ENCODE measurements around the gene GTF2I.
"Not testable (repeated sequence)": the region's sequence is repeated elsewhere in the genome, so short reads cannot be mapped to it uniquely, and the experiment has no call there.

GTF2I gene

DNA sequence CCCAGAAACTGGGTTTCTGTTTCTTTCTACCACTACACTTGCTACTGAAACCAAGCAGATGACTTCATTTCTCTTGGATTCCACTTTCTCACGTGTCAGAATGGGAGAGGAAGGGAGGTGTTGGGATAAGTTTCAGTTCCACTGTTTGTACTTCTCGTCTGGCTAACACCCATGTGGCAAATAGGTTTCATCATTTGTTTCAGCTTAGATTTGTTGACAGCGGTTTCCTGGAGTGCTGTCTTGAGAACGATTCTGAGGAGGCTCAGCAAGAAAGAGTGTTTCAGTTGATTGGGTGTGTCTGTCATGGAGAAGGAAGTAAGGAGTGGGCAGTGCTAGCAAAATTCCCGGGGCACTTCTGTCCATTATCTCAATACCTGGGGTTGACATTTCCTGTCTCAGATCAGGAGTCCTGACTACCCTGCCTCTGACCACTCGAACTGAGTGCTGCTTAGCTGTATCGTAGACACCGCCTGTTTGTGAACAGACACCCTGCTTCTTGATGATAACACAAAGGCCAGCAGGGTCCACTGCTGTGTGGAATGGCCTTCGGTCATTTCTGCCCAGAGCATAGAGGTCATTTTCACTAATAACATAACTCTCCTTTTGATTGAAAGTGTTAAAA lies 86.5 kb downstream of the GTF2I start:
- H3K27me3 ChIP-seq (replicated peaks; ENCODE audit: control insufficient read depth, insufficient read depth, low read length, poor library complexity, severe bottlenecking); H3K36me3 ChIP-seq (ENCODE audit: control insufficient read depth, insufficient read depth, low read length); H3K27ac ChIP-seq (ENCODE audit: insufficient read depth, low read length, poor library complexity, severe bottlenecking); H3K4me1 ChIP-seq (ENCODE audit: control insufficient read depth, insufficient read depth, low read length, poor library complexity, severe bottlenecking); H3K9me3 ChIP-seq (ENCODE audit: control insufficient read depth, low read length); DNase-seq; H3K4me3 ChIP-seq (ENCODE audit: insufficient read depth, low read depth, low read length, poor library complexity, severe bottlenecking): not testable (repeated sequence)

DNA sequence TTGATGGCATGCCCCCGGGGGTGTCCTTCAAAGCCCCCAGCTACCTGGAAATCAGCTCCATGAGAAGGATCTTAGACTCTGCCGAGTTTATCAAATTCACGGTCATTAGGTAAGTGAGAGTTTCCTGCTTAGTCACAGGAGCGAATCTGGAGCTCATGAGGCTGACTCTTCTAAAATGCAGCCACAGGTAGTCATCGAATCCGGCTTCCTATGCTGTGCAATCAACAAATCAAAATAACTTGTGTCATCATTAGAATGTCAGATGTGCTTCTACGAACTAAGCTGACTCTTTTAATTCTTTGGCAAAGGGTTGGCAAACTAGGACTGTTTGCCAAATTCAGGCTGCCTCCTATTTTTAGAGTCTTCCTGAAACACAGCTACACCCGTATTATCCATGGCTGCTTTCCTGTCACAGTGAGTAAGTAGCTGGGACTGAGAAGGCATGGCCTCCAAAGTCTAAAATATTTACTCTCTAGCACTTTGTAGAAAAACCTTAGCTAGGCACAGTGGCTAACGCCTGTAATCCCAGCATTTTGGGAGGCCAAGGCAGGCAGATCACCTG lies 96.5 kb downstream of the GTF2I start:
- H3K4me1 ChIP-seq (ENCODE audit: control insufficient read depth, insufficient read depth, low read length, poor library complexity, severe bottlenecking); H3K4me3 ChIP-seq (ENCODE audit: insufficient read depth, low read depth, low read length, poor library complexity, severe bottlenecking); DNase-seq; H3K27ac ChIP-seq (ENCODE audit: insufficient read depth, low read length, poor library complexity, severe bottlenecking); H3K36me3 ChIP-seq (ENCODE audit: control insufficient read depth, insufficient read depth, low read length); H3K27me3 ChIP-seq (replicated peaks; ENCODE audit: control insufficient read depth, insufficient read depth, low read length, poor library complexity, severe bottlenecking); H3K9me3 ChIP-seq (ENCODE audit: control insufficient read depth, low read length): not testable (repeated sequence)

DNA sequence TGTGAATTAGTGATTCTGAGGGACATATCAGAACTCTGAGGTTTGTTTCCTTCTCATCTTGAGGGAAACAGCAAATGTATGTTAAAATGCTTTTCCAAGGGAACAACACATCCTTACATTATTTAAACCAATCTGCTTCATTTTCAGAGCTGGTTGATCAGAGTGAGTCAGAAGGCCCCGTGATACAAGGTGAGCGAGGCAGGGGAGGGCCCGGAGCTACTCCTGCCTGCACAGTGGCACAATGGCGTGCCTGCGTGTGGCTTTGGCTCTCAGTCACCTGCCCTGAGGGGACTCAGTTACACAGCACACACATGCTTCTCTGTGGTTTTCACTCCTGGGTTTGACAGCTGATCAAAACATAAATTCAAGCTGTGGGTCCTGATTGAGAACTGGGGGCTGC lies 99.2 kb downstream of the GTF2I start:
- not testable (repeated sequence) for H3K36me3 ChIP-seq (ENCODE audit: control insufficient read depth, insufficient read depth, low read length); H3K4me3 ChIP-seq (ENCODE audit: insufficient read depth, low read depth, low read length, poor library complexity, severe bottlenecking); H3K27me3 ChIP-seq (replicated peaks; ENCODE audit: control insufficient read depth, insufficient read depth, low read length, poor library complexity, severe bottlenecking); H3K27ac ChIP-seq (ENCODE audit: insufficient read depth, low read length, poor library complexity, severe bottlenecking); H3K9me3 ChIP-seq (ENCODE audit: control insufficient read depth, low read length); H3K4me1 ChIP-seq (ENCODE audit: control insufficient read depth, insufficient read depth, low read length, poor library complexity, severe bottlenecking); DNase-seq

DNA sequence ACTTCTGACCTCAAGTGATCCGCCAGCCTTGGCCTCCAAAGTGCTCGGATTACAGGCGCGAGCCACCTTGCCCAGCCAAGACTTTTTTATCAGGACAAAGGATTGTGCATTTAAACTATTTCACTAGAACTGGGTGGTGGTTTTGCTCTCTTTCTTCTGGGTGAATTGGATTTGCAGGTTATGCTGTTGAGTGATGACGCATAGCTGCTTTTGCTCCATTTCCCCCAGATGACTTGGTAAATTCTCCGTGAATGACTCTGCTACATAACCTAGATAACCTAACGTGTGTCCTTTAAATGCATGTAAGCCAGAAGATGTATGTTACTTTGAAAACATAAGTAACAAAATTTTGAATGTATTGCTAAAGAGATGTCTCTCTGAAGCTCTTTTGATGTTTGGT lies 100.8 kb downstream of the GTF2I start:
- H3K27me3 ChIP-seq (replicated peaks; ENCODE audit: control insufficient read depth, insufficient read depth, low read length, poor library complexity, severe bottlenecking); DNase-seq; H3K4me1 ChIP-seq (ENCODE audit: control insufficient read depth, insufficient read depth, low read length, poor library complexity, severe bottlenecking); H3K9me3 ChIP-seq (ENCODE audit: control insufficient read depth, low read length); H3K27ac ChIP-seq (ENCODE audit: insufficient read depth, low read length, poor library complexity, severe bottlenecking); H3K4me3 ChIP-seq (ENCODE audit: insufficient read depth, low read depth, low read length, poor library complexity, severe bottlenecking); H3K36me3 ChIP-seq (ENCODE audit: control insufficient read depth, insufficient read depth, low read length): not testable (repeated sequence)

DNA sequence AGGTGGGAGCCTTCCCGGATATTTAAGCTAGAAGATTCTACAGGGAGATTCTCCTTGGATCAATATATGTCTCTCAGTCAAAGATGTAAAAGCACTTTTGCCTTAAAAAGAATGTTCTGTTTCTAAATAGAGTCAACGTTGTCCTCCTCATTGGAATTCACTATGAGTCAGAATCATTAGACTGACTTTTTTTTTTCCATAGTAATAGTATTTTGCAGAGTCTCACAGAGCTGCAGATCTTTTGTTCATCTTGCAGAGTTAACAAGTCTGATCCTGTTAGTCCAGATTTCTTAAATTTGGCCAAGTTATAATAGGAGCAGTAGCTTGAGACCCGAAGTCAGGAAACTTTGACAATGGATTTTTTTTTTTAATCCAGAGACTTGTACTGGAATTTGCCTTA lies 101.5 kb downstream of the GTF2I start:
- not testable (repeated sequence) for H3K4me1 ChIP-seq (ENCODE audit: control insufficient read depth, insufficient read depth, low read length, poor library complexity, severe bottlenecking); DNase-seq; H3K27ac ChIP-seq (ENCODE audit: insufficient read depth, low read length, poor library complexity, severe bottlenecking); H3K36me3 ChIP-seq (ENCODE audit: control insufficient read depth, insufficient read depth, low read length); H3K27me3 ChIP-seq (replicated peaks; ENCODE audit: control insufficient read depth, insufficient read depth, low read length, poor library complexity, severe bottlenecking); H3K9me3 ChIP-seq (ENCODE audit: control insufficient read depth, low read length); H3K4me3 ChIP-seq (ENCODE audit: insufficient read depth, low read depth, low read length, poor library complexity, severe bottlenecking)

DNA sequence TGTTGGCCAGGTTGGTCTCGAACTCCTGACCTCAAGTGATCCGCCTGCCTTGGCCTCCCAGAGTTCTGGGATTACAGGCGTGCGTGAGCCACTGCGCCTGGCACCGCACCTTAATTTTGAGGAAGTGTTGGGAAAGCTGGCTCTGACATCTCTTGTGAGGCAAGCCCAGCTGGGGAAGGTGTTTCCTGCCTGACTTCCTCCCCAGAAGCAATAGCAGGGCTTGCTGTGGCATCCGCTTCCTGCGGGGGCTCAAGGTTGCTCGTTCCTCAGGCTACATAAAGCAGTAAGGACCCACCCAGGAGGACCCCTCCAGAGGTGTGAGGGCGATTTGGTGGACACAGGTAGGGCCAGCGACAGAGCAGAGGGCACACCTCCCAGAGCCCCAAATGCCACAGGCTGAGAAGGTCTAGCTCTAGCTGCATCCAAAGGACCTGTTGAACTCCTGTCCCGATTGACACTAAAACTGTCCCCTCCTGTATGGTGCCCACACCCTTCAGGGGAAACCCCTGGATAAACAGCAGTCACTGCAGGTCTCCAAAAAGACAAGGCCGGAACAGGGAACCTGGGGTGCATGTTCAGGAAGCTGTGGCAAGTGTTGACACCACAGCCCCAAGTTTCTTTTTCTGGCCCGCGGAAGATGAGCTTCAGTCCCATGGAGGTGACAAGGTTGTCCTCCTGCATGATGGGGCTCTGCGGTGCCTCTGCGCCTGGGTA lies 107.8 kb downstream of the GTF2I start:
- not testable (repeated sequence) for DNase-seq; H3K27ac ChIP-seq (ENCODE audit: insufficient read depth, low read length, poor library complexity, severe bottlenecking); H3K9me3 ChIP-seq (ENCODE audit: control insufficient read depth, low read length); H3K36me3 ChIP-seq (ENCODE audit: control insufficient read depth, insufficient read depth, low read length); H3K4me1 ChIP-seq (ENCODE audit: control insufficient read depth, insufficient read depth, low read length, poor library complexity, severe bottlenecking); H3K4me3 ChIP-seq (ENCODE audit: insufficient read depth, low read depth, low read length, poor library complexity, severe bottlenecking); H3K27me3 ChIP-seq (replicated peaks; ENCODE audit: control insufficient read depth, insufficient read depth, low read length, poor library complexity, severe bottlenecking)

DNA sequence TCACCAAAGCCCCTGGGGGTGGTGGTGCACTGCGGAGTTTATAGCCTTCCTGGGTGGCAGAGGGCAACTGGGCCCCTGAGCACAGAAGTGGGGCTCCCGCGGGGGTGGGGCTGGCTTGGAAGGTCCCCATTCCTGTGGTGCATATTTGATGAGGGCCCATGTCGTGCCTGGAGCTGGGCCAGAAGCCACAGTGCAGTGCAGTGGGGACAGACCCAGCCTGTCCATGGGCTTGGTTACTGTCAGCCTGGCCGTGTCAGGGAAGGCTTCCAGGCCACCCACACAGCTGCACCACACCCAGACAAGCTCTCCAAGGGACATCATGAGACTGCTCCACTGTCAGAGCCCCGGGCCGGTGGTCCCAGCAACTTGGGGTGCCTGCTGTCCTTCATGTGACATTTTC lies 109.0 kb downstream of the GTF2I start:
- not testable (repeated sequence) for H3K4me3 ChIP-seq (ENCODE audit: insufficient read depth, low read depth, low read length, poor library complexity, severe bottlenecking); DNase-seq; H3K27me3 ChIP-seq (replicated peaks; ENCODE audit: control insufficient read depth, insufficient read depth, low read length, poor library complexity, severe bottlenecking); H3K9me3 ChIP-seq (ENCODE audit: control insufficient read depth, low read length); H3K36me3 ChIP-seq (ENCODE audit: control insufficient read depth, insufficient read depth, low read length); H3K4me1 ChIP-seq (ENCODE audit: control insufficient read depth, insufficient read depth, low read length, poor library complexity, severe bottlenecking); H3K27ac ChIP-seq (ENCODE audit: insufficient read depth, low read length, poor library complexity, severe bottlenecking)

DNA sequence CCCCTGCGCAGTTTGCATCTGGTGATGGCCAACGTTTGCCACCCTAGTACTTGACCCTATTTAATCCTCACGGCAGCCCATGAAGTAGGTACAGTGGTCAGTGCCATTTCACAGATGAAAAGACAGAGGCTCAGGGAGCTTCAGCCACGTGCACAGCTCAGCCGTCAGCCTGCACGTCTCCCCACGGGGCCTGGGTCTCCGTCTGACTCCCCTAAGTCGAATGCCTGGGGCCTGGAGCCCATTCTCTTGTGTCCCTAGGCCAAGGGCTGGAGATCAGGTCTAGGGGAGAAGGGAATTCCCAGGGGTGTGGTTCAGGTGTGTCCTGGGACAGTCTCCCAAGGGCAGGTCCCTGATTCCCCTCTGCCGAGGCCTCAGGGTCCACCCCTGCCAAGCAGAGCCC lies 109.5 kb downstream of the GTF2I start:
- H3K36me3 ChIP-seq (ENCODE audit: control insufficient read depth, insufficient read depth, low read length); H3K9me3 ChIP-seq (ENCODE audit: control insufficient read depth, low read length); DNase-seq; H3K4me3 ChIP-seq (ENCODE audit: insufficient read depth, low read depth, low read length, poor library complexity, severe bottlenecking); H3K4me1 ChIP-seq (ENCODE audit: control insufficient read depth, insufficient read depth, low read length, poor library complexity, severe bottlenecking); H3K27ac ChIP-seq (ENCODE audit: insufficient read depth, low read length, poor library complexity, severe bottlenecking); H3K27me3 ChIP-seq (replicated peaks; ENCODE audit: control insufficient read depth, insufficient read depth, low read length, poor library complexity, severe bottlenecking): not testable (repeated sequence)

DNA sequence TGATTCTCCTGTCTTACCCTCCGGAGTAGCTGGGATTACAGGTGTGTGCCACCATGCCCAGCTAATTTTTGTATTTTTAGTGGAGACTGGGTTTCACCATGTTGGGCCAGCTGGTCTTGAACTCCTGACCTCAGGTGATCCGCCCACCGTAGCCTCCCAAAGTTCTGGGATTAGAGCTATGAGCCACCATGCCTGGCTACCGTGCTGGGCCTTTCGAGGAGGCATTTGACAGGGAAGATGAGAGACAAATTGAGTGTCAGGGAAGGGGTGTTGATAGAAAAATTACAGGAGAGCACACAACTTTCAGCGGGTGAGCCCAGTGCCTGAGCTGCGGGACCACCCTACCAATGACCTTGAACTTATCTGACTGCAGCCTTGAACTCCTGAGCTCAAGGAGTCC lies 112.5 kb downstream of the GTF2I start:
- not testable (repeated sequence) for H3K36me3 ChIP-seq (ENCODE audit: control insufficient read depth, insufficient read depth, low read length); H3K4me1 ChIP-seq (ENCODE audit: control insufficient read depth, insufficient read depth, low read length, poor library complexity, severe bottlenecking); H3K27me3 ChIP-seq (replicated peaks; ENCODE audit: control insufficient read depth, insufficient read depth, low read length, poor library complexity, severe bottlenecking); H3K27ac ChIP-seq (ENCODE audit: insufficient read depth, low read length, poor library complexity, severe bottlenecking); DNase-seq; H3K9me3 ChIP-seq (ENCODE audit: control insufficient read depth, low read length); H3K4me3 ChIP-seq (ENCODE audit: insufficient read depth, low read depth, low read length, poor library complexity, severe bottlenecking)

DNA sequence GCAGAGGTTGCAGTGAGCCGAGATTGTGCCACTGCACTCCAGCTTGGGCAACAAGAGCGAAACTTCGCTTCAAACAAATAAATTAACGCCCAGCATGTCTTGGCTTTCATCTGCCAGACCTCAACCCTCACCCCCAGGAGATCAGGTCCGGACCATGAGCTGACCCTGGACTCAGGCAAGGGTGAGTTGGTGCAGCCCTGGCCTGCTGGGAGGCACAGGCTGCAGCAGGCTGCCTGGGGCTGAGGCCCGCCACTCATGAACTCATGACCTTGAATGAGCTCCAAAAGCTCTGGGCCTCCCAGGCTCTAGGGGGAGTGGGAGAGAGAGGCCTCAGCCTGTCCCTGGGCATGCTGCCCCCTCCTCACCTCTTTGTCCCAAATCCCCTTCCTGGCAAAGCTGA lies 114.6 kb downstream of the GTF2I start:
- H3K27ac ChIP-seq (ENCODE audit: insufficient read depth, low read length, poor library complexity, severe bottlenecking); H3K4me3 ChIP-seq (ENCODE audit: insufficient read depth, low read depth, low read length, poor library complexity, severe bottlenecking); H3K9me3 ChIP-seq (ENCODE audit: control insufficient read depth, low read length); H3K4me1 ChIP-seq (ENCODE audit: control insufficient read depth, insufficient read depth, low read length, poor library complexity, severe bottlenecking); H3K27me3 ChIP-seq (replicated peaks; ENCODE audit: control insufficient read depth, insufficient read depth, low read length, poor library complexity, severe bottlenecking); DNase-seq; H3K36me3 ChIP-seq (ENCODE audit: control insufficient read depth, insufficient read depth, low read length): not testable (repeated sequence)

Measured in effector memory CD4-positive, alpha-beta T cell (primary cell).